HepG2 (cell line): ENCODE data around the gene SRP72. TPM values are rescaled to one million over a fixed set of nuclear protein-coding genes. Genes with fewer than 3 reads are reported as not detected.

ENCODE experiments used
- CAMTA2 ChIP-seq: sonication (generic); formaldehyde crosslinking; IDR thresholded peaks from 2 replicates; pipeline ENCODE4 v1.4.0; 2020; ENCODE audit warnings: mild to moderate bottlenecking, missing genetic modification reagents, borderline replicate concordance
- ELF1 ChIP-seq: sonication (generic); formaldehyde crosslinking; IDR thresholded peaks from 2 replicates; pipeline ENCODE4 v1.4.0; 2020; ENCODE audit warnings: missing genetic modification reagents
- FIP1L1 ChIP-seq: fragments of 200-400 bp; formaldehyde crosslinking; IDR thresholded peaks from 2 replicates; pipeline ENCODE4 v1.6.1; 2018; ENCODE audit warnings: low read depth, mild to moderate bottlenecking, low read length, moderate library complexity, borderline replicate concordance; ENCODE audit not compliant: insufficient read depth
- FOSL1 ChIP-seq: sonication (generic); formaldehyde crosslinking; IDR thresholded peaks from 2 replicates; pipeline ENCODE4 v1.9.0; 2021; ENCODE audit warnings: missing genetic modification reagents, borderline replicate concordance
- GLI4 ChIP-seq: sonication (generic); formaldehyde crosslinking; IDR thresholded peaks from 2 replicates; pipeline ENCODE4 v1.5.1; 2020; ENCODE audit warnings: missing genetic modification reagents, mild to moderate bottlenecking, moderate library complexity, borderline replicate concordance
- HOXA7 ChIP-seq: sonication (generic); formaldehyde crosslinking; IDR thresholded peaks from 2 replicates; pipeline ENCODE4 v1.8.1; 2022; ENCODE audit warnings: mild to moderate bottlenecking, missing genetic modification reagents, moderate library complexity
- ISL2 ChIP-seq: sonication (generic); formaldehyde crosslinking; IDR thresholded peaks from 2 replicates; pipeline ENCODE4 v1.5.0; 2020; ENCODE audit warnings: missing genetic modification reagents
- KLF6 ChIP-seq: IDR thresholded peaks from 2 replicates; pipeline ENCODE4 v1.8.0; 2016; ENCODE audit warnings: missing biosample characterization, missing genetic modification reagents
- KLF9 ChIP-seq: IDR thresholded peaks from 2 replicates; pipeline ENCODE4 v1.6.1; 2016; ENCODE audit warnings: low read depth
- KMT2B ChIP-seq: IDR thresholded peaks from 2 replicates; pipeline ENCODE4 v1.6.1; 2016; ENCODE audit warnings: missing genetic modification reagents, missing compliant biosample characterization
- LCORL ChIP-seq, 2 experiments: fragments of 450-650 bp in 1 of 2; sonication (generic) in 1 of 2; formaldehyde crosslinking in 1 of 2; IDR thresholded peaks; 2 replicates each; pipeline versions ENCODE4 v1.5.0 to v1.6.1; 2017 to 2020; ENCODE audit warnings: antibody characterized with exemption in 1 of 2, missing genetic modification reagents in 1 of 2
- MEIS1 ChIP-seq: sonication (generic); formaldehyde crosslinking; IDR thresholded peaks from 2 replicates; pipeline ENCODE4 v1.9.0; 2021; ENCODE audit warnings: mild to moderate bottlenecking, missing genetic modification reagents, moderate library complexity, borderline replicate concordance
- NONO ChIP-seq, 2 experiments: fragments of 450-650 bp in 1 of 2; sonication (generic) in 1 of 2; formaldehyde crosslinking in 1 of 2; IDR thresholded peaks in 1 of 2; conservative IDR thresholded peaks in 1 of 2; 2 replicates each; pipeline versions ENCODE4 v1.6.1 to v1.8.0; 2017 to 2022; ENCODE audit warnings: mild to moderate bottlenecking in 1 of 2, missing genetic modification reagents in 1 of 2, moderate library complexity in 1 of 2
- SNAPC5 ChIP-seq: sonication (generic); formaldehyde crosslinking; IDR thresholded peaks from 2 replicates; pipeline ENCODE4 v1.8.1; 2023; ENCODE audit warnings: mild to moderate bottlenecking, missing genetic modification reagents, borderline replicate concordance
- SRF ChIP-seq: IDR thresholded peaks from 2 replicates; pipeline ENCODE4 v1.6.1; 2011; ENCODE audit warnings: mild to moderate bottlenecking, low read depth, low read length, moderate library complexity
- TARDBP ChIP-seq: sonication (generic); formaldehyde crosslinking; IDR thresholded peaks from 2 replicates; pipeline ENCODE4 v1.8.0; 2022; ENCODE audit warnings: mild to moderate bottlenecking, missing genetic modification reagents
- USF2 ChIP-seq, 2 experiments: sonication (generic) in 1 of 2; formaldehyde crosslinking in 1 of 2; IDR thresholded peaks; 2 replicates each; pipeline versions ENCODE4 v1.5.1 to v1.6.1; 2011 to 2020; ENCODE audit warnings: borderline replicate concordance in 1 of 2, low read depth in 1 of 2, low read length in 1 of 2, mild to moderate bottlenecking in 1 of 2, missing genetic modification reagents in 1 of 2, moderate library complexity in 1 of 2
- ZC3H4 ChIP-seq: sonication (generic); formaldehyde crosslinking; IDR thresholded peaks from 2 replicates; pipeline ENCODE4 v1.4.0; 2020; ENCODE audit warnings: missing genetic modification reagents, borderline replicate concordance
- ZNF138 ChIP-seq: sonication (generic); formaldehyde crosslinking; IDR thresholded peaks from 2 replicates; pipeline ENCODE4 v1.5.0; 2020; ENCODE audit warnings: mild to moderate bottlenecking, low read depth, missing genetic modification reagents
- ZNF503 ChIP-seq: sonication (generic); formaldehyde crosslinking; IDR thresholded peaks from 2 replicates; pipeline ENCODE4 v1.4.0; 2020; ENCODE audit warnings: missing genetic modification reagents
- ZNF563 ChIP-seq: sonication (generic); formaldehyde crosslinking; IDR thresholded peaks from 2 replicates; pipeline ENCODE4 v1.8.0; 2022; ENCODE audit warnings: mild to moderate bottlenecking, moderate library complexity, missing genetic modification reagents
- ZNF777 ChIP-seq: sonication (generic); formaldehyde crosslinking; IDR thresholded peaks from 2 replicates; pipeline ENCODE4 v1.4.0; 2020; ENCODE audit warnings: missing genetic modification reagents
- ZNF879 ChIP-seq: sonication (generic); formaldehyde crosslinking; IDR thresholded peaks from 2 replicates; pipeline ENCODE4 v1.8.1; 2023; ENCODE audit warnings: missing genetic modification reagents
- ZSCAN5A ChIP-seq: sonication (generic); formaldehyde crosslinking; IDR thresholded peaks from 2 replicates; pipeline ENCODE4 v1.8.0; 2022; ENCODE audit warnings: mild to moderate bottlenecking, missing genetic modification reagents, borderline replicate concordance
- polyA plus RNA-seq, 8 experiments: library from polyadenylated mRNA; depleted of rRNA in 3 of 8; stranded (reverse) in 7 of 8; unstranded in 1 of 8; fragments of >200 nt; fragmentation: Illumina TruSeq in 4 of 8; extraction: Trizol in 4 of 8; gene quantifications; 2 replicates each; pipeline versions ENCODE4 v1.2.1 to v1.2.3, GENCODE V29; 2011 to 2016; ENCODE audit warnings: low read depth in 4 of 8, missing spikeins in 1 of 8, mixed read lengths in 1 of 8; ENCODE audit not compliant: insufficient read depth in 1 of 8
- total RNA-seq, 5 experiments: library from RNA; depleted of rRNA; stranded (reverse); fragments of >200 nt; fragmentation: Illumina TruSeq; extraction: Trizol; gene quantifications; 2 replicates each; pipeline ENCODE4 v1.2.3, GENCODE V29; 2016; ENCODE audit warnings: low read depth in 1 of 5

Gene SRP72
- total and polyA plus RNA-seq, 2 of the 13 experiments (the other 11 are each of a cell fraction or from before 2014, with no cell fraction given): 64.9 to 75.6 TPM

GRCh38 chr4:56544573-56545131 is 77.2 kb downstream of the SRP72 start (continued):
- TF ChIP-seq ZSCAN5A (CRISPR knock-in tag) (no peak), GLI4 (CRISPR knock-in tag) (no peak), FOSL1 (CRISPR knock-in tag) (no peak), KMT2B (peak; percentile 74), ZC3H4 (CRISPR knock-in tag) (no peak), NONO (IDR thresholded peaks at IDR 0.05) (no peak), NONO (CRISPR knock-in tag; conservative IDR thresholded peaks at IDR 0.05) (peak; percentile 81), KLF9 (CRISPR knock-in tag) (no peak), ZNF138 (CRISPR knock-in tag) (no peak), KLF6 (no peak), USF2 (IDR thresholded peaks at IDR 0.05; ENCODE audit: low read depth, low read length) (no peak), USF2 (CRISPR knock-in tag; IDR thresholded peaks at IDR 0.05; ENCODE audit: borderline replicate concordance) (no peak), ZNF563 (CRISPR knock-in tag) (peak; percentile 54; the same call in 1 of the 2 replicates), SRF (no peak), HOXA7 (CRISPR knock-in tag) (no peak), CAMTA2 (CRISPR knock-in tag) (no peak), FIP1L1 (no peak), ISL2 (CRISPR knock-in tag) (peak; percentile 22; the same call in 1 of the 2 replicates), ZNF777 (CRISPR knock-in tag) (peak; percentile 80), MEIS1 (CRISPR knock-in tag) (no peak; the same call in 1 of the 2 replicates), TARDBP (CRISPR knock-in tag) (peak; percentile 55; the same call in 1 of the 2 replicates), ELF1 (CRISPR knock-in tag) (no peak), ZNF503 (CRISPR knock-in tag) (0 out of 2 replicates have a peak, but pooled peaks have one; percentile 47), LCORL (IDR thresholded peaks at IDR 0.05) (no peak), LCORL (CRISPR knock-in tag; IDR thresholded peaks at IDR 0.05) (peak; percentile 76; the same call in 1 of the 2 replicates), ZNF879 (CRISPR knock-in tag) (no peak), SNAPC5 (CRISPR knock-in tag) (no peak)
